ENCODE measurements around the gene NF1.

DNA sequence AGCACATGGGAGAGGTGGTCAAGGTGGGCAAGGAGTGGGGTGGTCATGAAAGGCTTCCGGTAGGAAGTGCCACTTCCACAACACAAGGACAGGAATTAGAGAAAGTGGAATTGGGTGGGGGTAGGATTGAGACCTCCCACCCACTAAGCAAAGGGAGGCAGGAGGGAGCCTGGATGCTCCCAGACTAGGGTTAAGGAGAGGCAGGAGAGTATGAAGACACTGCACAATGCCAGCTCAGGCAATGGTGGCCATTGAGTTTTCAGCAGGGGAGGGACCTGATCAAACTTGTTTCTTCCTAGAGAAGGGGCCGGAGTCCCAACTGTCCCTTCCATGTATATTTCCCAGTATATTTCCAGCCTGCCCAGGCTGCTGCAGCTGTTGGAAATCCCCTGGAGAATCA lies 293.6 kb downstream of the NF1 start:
- TF ChIP-seq, protein P1, sequence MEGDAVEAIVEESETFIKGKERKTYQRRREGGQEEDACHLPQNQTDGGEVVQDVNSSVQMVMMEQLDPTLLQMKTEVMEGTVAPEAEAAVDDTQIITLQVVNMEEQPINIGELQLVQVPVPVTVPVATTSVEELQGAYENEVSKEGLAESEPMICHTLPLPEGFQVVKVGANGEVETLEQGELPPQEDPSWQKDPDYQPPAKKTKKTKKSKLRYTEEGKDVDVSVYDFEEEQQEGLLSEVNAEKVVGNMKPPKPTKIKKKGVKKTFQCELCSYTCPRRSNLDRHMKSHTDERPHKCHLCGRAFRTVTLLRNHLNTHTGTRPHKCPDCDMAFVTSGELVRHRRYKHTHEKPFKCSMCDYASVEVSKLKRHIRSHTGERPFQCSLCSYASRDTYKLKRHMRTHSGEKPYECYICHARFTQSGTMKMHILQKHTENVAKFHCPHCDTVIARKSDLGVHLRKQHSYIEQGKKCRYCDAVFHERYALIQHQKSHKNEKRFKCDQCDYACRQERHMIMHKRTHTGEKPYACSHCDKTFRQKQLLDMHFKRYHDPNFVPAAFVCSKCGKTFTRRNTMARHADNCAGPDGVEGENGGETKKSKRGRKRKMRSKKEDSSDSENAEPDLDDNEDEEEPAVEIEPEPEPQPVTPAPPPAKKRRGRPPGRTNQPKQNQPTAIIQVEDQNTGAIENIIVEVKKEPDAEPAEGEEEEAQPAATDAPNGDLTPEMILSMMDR (conservative IDR thresholded peaks at IDR 0.05; ENCODE audit: low read depth, low read length): no peak
- no peak for TF ChIP-seq EZH2phosphoT487 (IDR thresholded peaks at IDR 0.05; ENCODE audit: borderline replicate concordance, low read length)
- no peak for TF ChIP-seq EZH2 (IDR thresholded peaks at IDR 0.05; ENCODE audit: low read length, unreplicated experiment)

Measured in PC-3 (cell line).